DLD1 (cell line): ENCODE data around the gene SSH2.

Source experiments
- in situ Hi-C: cut with HindIII; loops from 2 replicates; pipeline ENCODE4 v1.10.0; 2017; ENCODE audit warnings: low sequenced_read_pairs

The SSH2 gene

GRCh38 chr17:29844339-29845048 is 85.5 kb downstream of the SSH2 start:
- in situ Hi-C loops, result no loop called here

GRCh38 chr17:29840884-29841283 is 89.1 kb downstream of the SSH2 start:
- in situ Hi-C loops, result no loop called here

GRCh38 chr17:29839656-29840055 is 90.4 kb downstream of the SSH2 start:
- in situ Hi-C loops, result no loop called here

- in situ Hi-C loops, result no loop called here
These were observed 91.1 kb downstream of the SSH2 start for GRCh38 chr17:29838961-29839360.

GRCh38 chr17:29837531-29837930 is 92.5 kb downstream of the SSH2 start:
- in situ Hi-C loops, result no loop called here

GRCh38 chr17:29836643-29837042 is 93.4 kb downstream of the SSH2 start:
- in situ Hi-C loops, result no loop called here

- in situ Hi-C loops, result no loop called here
These were observed 94.3 kb downstream of the SSH2 start for GRCh38 chr17:29835435-29836351.

GRCh38 chr17:29833801-29834200 is 96.2 kb downstream of the SSH2 start:
- in situ Hi-C loops, result no loop called here

- in situ Hi-C loops, result no loop called here
These were observed 101.2 kb downstream of the SSH2 start for GRCh38 chr17:29828676-29829284.

- in situ Hi-C loops, result no loop called here
These were observed 102.8 kb downstream of the SSH2 start for GRCh38 chr17:29827179-29827578.

GRCh38 chr17:29826114-29826692 is 103.8 kb downstream of the SSH2 start:
- in situ Hi-C loops, result no loop called here

GRCh38 chr17:29825604-29826003 is 104.4 kb downstream of the SSH2 start:
- in situ Hi-C loops, result no loop called here

- in situ Hi-C loops, result no loop called here
These were observed 108.1 kb downstream of the SSH2 start for GRCh38 chr17:29821897-29822296.

- in situ Hi-C loops, result no loop called here
These were observed 109.6 kb downstream of the SSH2 start for GRCh38 chr17:29820425-29820824.

GRCh38 chr17:29807520-29808361 is 122.3 kb downstream of the SSH2 start:
- in situ Hi-C loops, result no loop called here

- in situ Hi-C loops, result no loop called here
These were observed 127.8 kb downstream of the SSH2 start for GRCh38 chr17:29802246-29802645.

GRCh38 chr17:29800457-29800856 is 129.6 kb downstream of the SSH2 start:
- in situ Hi-C loops, result no loop called here

GRCh38 chr17:29796652-29797051 is 133.4 kb downstream of the SSH2 start:
- in situ Hi-C loops, result no loop called here

- in situ Hi-C loops, result no loop called here
These were observed 136.5 kb downstream of the SSH2 start for GRCh38 chr17:29793501-29793900.

- in situ Hi-C loops, result no loop called here
These were observed 138.5 kb downstream of the SSH2 start for GRCh38 chr17:29791336-29792080.
